ENCODE measurements around the gene PUS1. TPM values are rescaled to one million over a fixed set of nuclear protein-coding genes. Genes with fewer than 3 reads are reported as not detected.

The PUS1 gene
- total and polyA plus RNA-seq, 10 of the 15 experiments (the other 5 are each of a cell fraction or from before 2014, with no cell fraction given) = 1.3 to 74.2 (median 25.4) TPM

- TF ChIP-seq, protein P1, sequence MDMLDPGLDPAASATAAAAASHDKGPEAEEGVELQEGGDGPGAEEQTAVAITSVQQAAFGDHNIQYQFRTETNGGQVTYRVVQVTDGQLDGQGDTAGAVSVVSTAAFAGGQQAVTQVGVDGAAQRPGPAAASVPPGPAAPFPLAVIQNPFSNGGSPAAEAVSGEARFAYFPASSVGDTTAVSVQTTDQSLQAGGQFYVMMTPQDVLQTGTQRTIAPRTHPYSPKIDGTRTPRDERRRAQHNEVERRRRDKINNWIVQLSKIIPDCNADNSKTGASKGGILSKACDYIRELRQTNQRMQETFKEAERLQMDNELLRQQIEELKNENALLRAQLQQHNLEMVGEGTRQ (IDR thresholded peaks at IDR 0.05; ENCODE audit: borderline replicate concordance, low read depth, low read length) = no peak
- TF ChIP-seq HDAC2 (IDR thresholded peaks at IDR 0.05) = no peak
- peak; percentile 61; the same call in 1 of the 2 replicates for TF ChIP-seq BRCA1 (IDR thresholded peaks at IDR 0.05; ENCODE audit: low read depth, low read length)
- TF ChIP-seq CREM (IDR thresholded peaks at IDR 0.05; ENCODE audit: low read depth) = peak; percentile 67; the same call in 1 of the 2 replicates
- TF ChIP-seq, protein P2, sequence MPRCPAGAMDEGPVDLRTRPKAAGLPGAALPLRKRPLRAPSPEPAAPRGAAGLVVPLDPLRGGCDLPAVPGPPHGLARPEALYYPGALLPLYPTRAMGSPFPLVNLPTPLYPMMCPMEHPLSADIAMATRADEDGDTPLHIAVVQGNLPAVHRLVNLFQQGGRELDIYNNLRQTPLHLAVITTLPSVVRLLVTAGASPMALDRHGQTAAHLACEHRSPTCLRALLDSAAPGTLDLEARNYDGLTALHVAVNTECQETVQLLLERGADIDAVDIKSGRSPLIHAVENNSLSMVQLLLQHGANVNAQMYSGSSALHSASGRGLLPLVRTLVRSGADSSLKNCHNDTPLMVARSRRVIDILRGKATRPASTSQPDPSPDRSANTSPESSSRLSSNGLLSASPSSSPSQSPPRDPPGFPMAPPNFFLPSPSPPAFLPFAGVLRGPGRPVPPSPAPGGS (IDR thresholded peaks at IDR 0.05; ENCODE audit: borderline replicate concordance, insufficient read depth, low read depth, low read length, poor library complexity, severe bottlenecking) = no peak
- TF ChIP-seq ZNF24 (IDR thresholded peaks at IDR 0.05) = peak; percentile 65
- TF ChIP-seq, protein P3, sequence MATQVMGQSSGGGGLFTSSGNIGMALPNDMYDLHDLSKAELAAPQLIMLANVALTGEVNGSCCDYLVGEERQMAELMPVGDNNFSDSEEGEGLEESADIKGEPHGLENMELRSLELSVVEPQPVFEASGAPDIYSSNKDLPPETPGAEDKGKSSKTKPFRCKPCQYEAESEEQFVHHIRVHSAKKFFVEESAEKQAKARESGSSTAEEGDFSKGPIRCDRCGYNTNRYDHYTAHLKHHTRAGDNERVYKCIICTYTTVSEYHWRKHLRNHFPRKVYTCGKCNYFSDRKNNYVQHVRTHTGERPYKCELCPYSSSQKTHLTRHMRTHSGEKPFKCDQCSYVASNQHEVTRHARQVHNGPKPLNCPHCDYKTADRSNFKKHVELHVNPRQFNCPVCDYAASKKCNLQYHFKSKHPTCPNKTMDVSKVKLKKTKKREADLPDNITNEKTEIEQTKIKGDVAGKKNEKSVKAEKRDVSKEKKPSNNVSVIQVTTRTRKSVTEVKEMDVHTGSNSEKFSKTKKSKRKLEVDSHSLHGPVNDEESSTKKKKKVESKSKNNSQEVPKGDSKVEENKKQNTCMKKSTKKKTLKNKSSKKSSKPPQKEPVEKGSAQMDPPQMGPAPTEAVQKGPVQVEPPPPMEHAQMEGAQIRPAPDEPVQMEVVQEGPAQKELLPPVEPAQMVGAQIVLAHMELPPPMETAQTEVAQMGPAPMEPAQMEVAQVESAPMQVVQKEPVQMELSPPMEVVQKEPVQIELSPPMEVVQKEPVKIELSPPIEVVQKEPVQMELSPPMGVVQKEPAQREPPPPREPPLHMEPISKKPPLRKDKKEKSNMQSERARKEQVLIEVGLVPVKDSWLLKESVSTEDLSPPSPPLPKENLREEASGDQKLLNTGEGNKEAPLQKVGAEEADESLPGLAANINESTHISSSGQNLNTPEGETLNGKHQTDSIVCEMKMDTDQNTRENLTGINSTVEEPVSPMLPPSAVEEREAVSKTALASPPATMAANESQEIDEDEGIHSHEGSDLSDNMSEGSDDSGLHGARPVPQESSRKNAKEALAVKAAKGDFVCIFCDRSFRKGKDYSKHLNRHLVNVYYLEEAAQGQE (IDR thresholded peaks at IDR 0.05; ENCODE audit: low read depth, low read length) = no peak; the same call in 1 of the 2 replicates
- no peak for TF ChIP-seq RFX5 (IDR thresholded peaks at IDR 0.05; ENCODE audit: low read depth, low read length)
- TF ChIP-seq NFYB (IDR thresholded peaks at IDR 0.05; ENCODE audit: insufficient read depth, low read depth, low read length) = no peak
- peak; percentile 6 to 57; a peak in 1 of 4 replicates for TF ChIP-seq SRF (IDR thresholded peaks at IDR 0.05; ENCODE audit: low read depth in 2 of 2, low read length in 2 of 2)
- TF ChIP-seq BHLHE40 (IDR thresholded peaks at IDR 0.05; ENCODE audit: borderline replicate concordance in 1 of 2, low read depth in 2 of 2, low read length in 1 of 2) = peak; percentile 8 to 54; a peak in 2 of 4 replicates
- TF ChIP-seq IKZF2 (IDR thresholded peaks at IDR 0.05) = no peak
- TF ChIP-seq NR2C1 (IDR thresholded peaks at IDR 0.05) = peak; percentile 71
- TF ChIP-seq MYC (IDR thresholded peaks at IDR 0.05; ENCODE audit: insufficient read depth, insufficient read length, insufficient replicate concordance, low read length, severe bottlenecking) = no peak
- no peak for TF ChIP-seq CBFB (IDR thresholded peaks at IDR 0.05; ENCODE audit: low read depth)
- peak; percentile 87 for TF ChIP-seq POLR2A (IDR thresholded peaks at IDR 0.05; ENCODE audit: low read depth, low read length)
- 0 out of 2 replicates have a peak, but pooled peaks have one; percentile 14 for TF ChIP-seq TCF3 (IDR thresholded peaks at IDR 0.05; ENCODE audit: borderline replicate concordance, insufficient read depth, low read depth, low read length)
- no peak for TF ChIP-seq KLF5 (IDR thresholded peaks at IDR 0.05; ENCODE audit: partially characterized antibody)
- TF ChIP-seq HSF1 (IDR thresholded peaks at IDR 0.05; ENCODE audit: low read depth, low read length) = no peak
- peak; percentile 37; the same call in 1 of the 2 replicates for TF ChIP-seq RUNX3 (IDR thresholded peaks at IDR 0.05; ENCODE audit: low read length)
- TF ChIP-seq SMC3 (IDR thresholded peaks at IDR 0.05; ENCODE audit: borderline replicate concordance, low read length) = peak; percentile 36
- no peak for TF ChIP-seq JUND (IDR thresholded peaks at IDR 0.05; ENCODE audit: low read depth, low read length)
Measured at GRCh38 chr12:131949431-131950181, 20.5 kb downstream of the PUS1 start, which contains the start of gene EP400 (continued).

Measured in GM12878 (cell line).